IMR-90 (cell line): ENCODE measurements around the gene LMNTD2.

Experiments used
- BHLHE40 ChIP-seq: fragments of 150-350 bp; IDR thresholded peaks from 2 replicates; pipeline ENCODE4 v1.6.1; 2016; ENCODE audit warnings: mild to moderate bottlenecking, low read depth, low read length
- CTCF ChIP-seq: conservative IDR thresholded peaks from 2 replicates; pipeline ENCODE4 v1.5.1; 2012; ENCODE audit warnings: mild to moderate bottlenecking, low read depth, low read length, improper control_type of control experiment
- FOS ChIP-seq: fragments of 150-350 bp; IDR thresholded peaks from 2 replicates; pipeline ENCODE4 v1.6.1; 2016; ENCODE audit warnings: low read depth, low read length
- POLR2A ChIP-seq: IDR thresholded peaks from 2 replicates; pipeline ENCODE4 v1.6.1; 2012; ENCODE audit warnings: mild to moderate bottlenecking, low read depth, low read length
- RCOR1 ChIP-seq: IDR thresholded peaks from 2 replicates; pipeline ENCODE4 v1.6.1; 2012; ENCODE audit warnings: mild to moderate bottlenecking, low read length, improper control_type of control experiment; ENCODE audit not compliant: insufficient replicate concordance

GRCh38 chr11:504994-505344 is 55.6 kb downstream of the LMNTD2 start:
- TF ChIP-seq CTCF, result no peak
- TF ChIP-seq POLR2A, result no peak
- no peak for TF ChIP-seq BHLHE40
- no peak for TF ChIP-seq RCOR1
- TF ChIP-seq FOS, result no peak
